Keratinocyte (primary cell): ENCODE results near the gene GRPEL1. TPM values are rescaled to one million over a fixed set of nuclear protein-coding genes. Genes with fewer than 3 reads are reported as not detected.

Experiments used
- DNase-seq: peaks from one replicate; pipeline ENCODE4 v3.0.0-alpha.2; 2011; ENCODE audit warnings: low read depth, missing footprints, low spot score
- FAIRE-seq: peaks from 2 replicates; lab custom pipeline; 2011; peaks lifted over from hg19 to GRCh38; lab: Jason Lieb, UNC
- H2AFZ ChIP-seq: 2 replicates; pipeline ENCODE4 v1.6.0; 2012; ENCODE audit warnings: low read length, control low read depth, inconsistent platforms; ENCODE audit not compliant: control insufficient read depth
- H3K27ac ChIP-seq: 2 replicates; pipeline ENCODE4 v1.5.1; 2011; ENCODE audit warnings: low read length; ENCODE audit not compliant: control insufficient read depth, insufficient read depth
- H3K27me3 ChIP-seq: 3 replicates; pipeline ENCODE4 v1.6.0; 2011; ENCODE audit warnings: low read length; ENCODE audit not compliant: control insufficient read depth, insufficient read depth; ENCODE audit errors: extremely low read depth
- H3K36me3 ChIP-seq, 2 experiments: 2 replicates in 1 of 2; 3 replicates in 1 of 2; pipeline ENCODE4 v1.5.1; 2011; ENCODE audit warnings: low read length in 2 of 2, mild to moderate bottlenecking in 1 of 2; ENCODE audit not compliant: control insufficient read depth in 2 of 2, insufficient read depth in 2 of 2; ENCODE audit errors: extremely low read depth in 1 of 2
- H3K4me1 ChIP-seq: 3 replicates; pipeline ENCODE4 v1.5.1; 2011; ENCODE audit warnings: low read length; ENCODE audit not compliant: control insufficient read depth, insufficient read depth; ENCODE audit errors: extremely low read depth
- H3K4me2 ChIP-seq: 3 replicates; pipeline ENCODE4 v1.6.0; 2011; ENCODE audit warnings: low read depth, low read length; ENCODE audit not compliant: control insufficient read depth, insufficient read depth; ENCODE audit errors: extremely low read depth
- H3K4me3 ChIP-seq, 3 experiments: fragments of 200-600 bp in 1 of 3; sonication (generic) in 1 of 3; 2 replicates in 2 of 3; 3 replicates in 1 of 3; pipeline ENCODE4 v1.5.1; 2011 to 2016; ENCODE audit warnings: low read length in 3 of 3, mild to moderate bottlenecking in 3 of 3, control low read depth in 2 of 3, inconsistent platforms in 1 of 3, low read depth in 1 of 3, mixed read lengths in 1 of 3, mixed run types in 1 of 3, moderate library complexity in 1 of 3; ENCODE audit not compliant: control insufficient read depth in 2 of 3, insufficient read depth in 2 of 3; ENCODE audit errors: extremely low read depth in 1 of 3
- H3K79me2 ChIP-seq: 2 replicates; pipeline ENCODE4 v1.6.0; 2012; ENCODE audit warnings: low read length; ENCODE audit not compliant: control insufficient read depth, insufficient read depth
- H3K9ac ChIP-seq: 3 replicates; pipeline ENCODE4 v1.6.0; 2011; ENCODE audit warnings: low read length; ENCODE audit not compliant: control insufficient read depth, insufficient read depth; ENCODE audit errors: extremely low read depth
- H3K9me1 ChIP-seq: 3 replicates; pipeline ENCODE4 v1.6.0; 2011; ENCODE audit warnings: low read length; ENCODE audit not compliant: control insufficient read depth, insufficient read depth; ENCODE audit errors: extremely low read depth
- H3K9me3 ChIP-seq: 2 replicates; pipeline ENCODE4 v1.5.1; 2012; ENCODE audit warnings: low read depth, low read length; ENCODE audit not compliant: control insufficient read depth
- H4K20me1 ChIP-seq: 3 replicates; pipeline ENCODE4 v1.6.0; 2011; ENCODE audit warnings: low read length; ENCODE audit not compliant: control insufficient read depth, insufficient read depth; ENCODE audit errors: extremely low read depth
- EZH2 ChIP-seq: IDR thresholded peaks from one replicate; pipeline ENCODE4 v1.6.1; 2012; ENCODE audit warnings: inconsistent platforms, mild to moderate bottlenecking, low read length, moderate library complexity
- dilution Hi-C: fragments of 300-500 bp; cut with MboI; formaldehyde crosslinking; loops from one replicate; pipeline ENCODE4 v1.7.0; 2020; ENCODE audit warnings: low sequenced_read_pairs; ENCODE audit not compliant: extremely low pct_ligation_motif_present
- polyA plus RNA-seq, 5 experiments: library from polyadenylated mRNA; depleted of rRNA in 3 of 5; stranded (reverse) in 3 of 5; stranded (forward) in 1 of 5; unstranded in 1 of 5; fragments of >200 nt; gene quantifications; 1 replicate in 1 of 5; 2 replicates in 3 of 5; 3 replicates in 1 of 5; pipeline versions ENCODE4 v1.2.1 to v1.2.3, GENCODE V29; 2011 to 2012; ENCODE audit warnings: missing spikeins in 2 of 5, low read depth in 1 of 5, low replicate concordance in 1 of 5
- TF ChIP-seq, protein P1 (sequence below), 3 experiments: IDR thresholded peaks in 1 of 3; conservative IDR thresholded peaks in 1 of 3; optimal IDR thresholded peaks in 1 of 3; 2 replicates in 2 of 3; 3 replicates in 1 of 3; pipeline versions ENCODE3 to v1.5.1; 2011; ENCODE audit warnings: low read length in 3 of 3, mild to moderate bottlenecking in 3 of 3, moderate library complexity in 2 of 3, control low read depth in 1 of 3, inconsistent platforms in 1 of 3; ENCODE audit not compliant: insufficient read depth in 2 of 3; ENCODE audit errors: extremely low read depth in 1 of 3

The GRPEL1 gene
- polyA plus RNA-seq, 1 donor (not counting 4 experiments of a cell fraction or from before 2014, with no cell fraction given) = 59.1 TPM

- H3K27ac ChIP-seq = no peak overlapping the region
- TF ChIP-seq, protein P1, sequence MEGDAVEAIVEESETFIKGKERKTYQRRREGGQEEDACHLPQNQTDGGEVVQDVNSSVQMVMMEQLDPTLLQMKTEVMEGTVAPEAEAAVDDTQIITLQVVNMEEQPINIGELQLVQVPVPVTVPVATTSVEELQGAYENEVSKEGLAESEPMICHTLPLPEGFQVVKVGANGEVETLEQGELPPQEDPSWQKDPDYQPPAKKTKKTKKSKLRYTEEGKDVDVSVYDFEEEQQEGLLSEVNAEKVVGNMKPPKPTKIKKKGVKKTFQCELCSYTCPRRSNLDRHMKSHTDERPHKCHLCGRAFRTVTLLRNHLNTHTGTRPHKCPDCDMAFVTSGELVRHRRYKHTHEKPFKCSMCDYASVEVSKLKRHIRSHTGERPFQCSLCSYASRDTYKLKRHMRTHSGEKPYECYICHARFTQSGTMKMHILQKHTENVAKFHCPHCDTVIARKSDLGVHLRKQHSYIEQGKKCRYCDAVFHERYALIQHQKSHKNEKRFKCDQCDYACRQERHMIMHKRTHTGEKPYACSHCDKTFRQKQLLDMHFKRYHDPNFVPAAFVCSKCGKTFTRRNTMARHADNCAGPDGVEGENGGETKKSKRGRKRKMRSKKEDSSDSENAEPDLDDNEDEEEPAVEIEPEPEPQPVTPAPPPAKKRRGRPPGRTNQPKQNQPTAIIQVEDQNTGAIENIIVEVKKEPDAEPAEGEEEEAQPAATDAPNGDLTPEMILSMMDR (optimal IDR thresholded peaks at IDR 0.05 in 1 of 3, IDR thresholded peaks at IDR 0.05 in 1 of 3, conservative IDR thresholded peaks at IDR 0.05 in 1 of 3; ENCODE audit: extremely low read depth in 1 of 3, insufficient read depth in 2 of 3, low read length in 3 of 3) = no peak
- TF ChIP-seq EZH2 = no peak
- H3K79me2 ChIP-seq = peaks cover 59% of the 10 kb centered on the region
- H3K4me1 ChIP-seq = no peaks in the 10 kb centered on the region
- dilution Hi-C loops = no loop called here
- H2AFZ ChIP-seq = no peak overlapping the region
- H3K9me3 ChIP-seq = no peaks in the 10 kb centered on the region
- H3K9me1 ChIP-seq = peaks cover 2% of the 10 kb centered on the region
- H3K27me3 ChIP-seq = no peaks in the 10 kb centered on the region
- no peak overlapping the region for H3K4me2 ChIP-seq
- no peak overlapping the region for H3K9ac ChIP-seq
- peaks cover 2% of the 10 kb centered on the region for H4K20me1 ChIP-seq
- no peak for FAIRE-seq
- no peak for DNase-seq
- H3K36me3 ChIP-seq = peaks cover 10 to 21% of the 10 kb centered on the region in 2 experiments
- H3K4me3 ChIP-seq = no peak overlapping the region
These were observed 17.3 kb downstream of the GRPEL1 start for GRCh38 chr4:7050481-7051143.

DNA sequence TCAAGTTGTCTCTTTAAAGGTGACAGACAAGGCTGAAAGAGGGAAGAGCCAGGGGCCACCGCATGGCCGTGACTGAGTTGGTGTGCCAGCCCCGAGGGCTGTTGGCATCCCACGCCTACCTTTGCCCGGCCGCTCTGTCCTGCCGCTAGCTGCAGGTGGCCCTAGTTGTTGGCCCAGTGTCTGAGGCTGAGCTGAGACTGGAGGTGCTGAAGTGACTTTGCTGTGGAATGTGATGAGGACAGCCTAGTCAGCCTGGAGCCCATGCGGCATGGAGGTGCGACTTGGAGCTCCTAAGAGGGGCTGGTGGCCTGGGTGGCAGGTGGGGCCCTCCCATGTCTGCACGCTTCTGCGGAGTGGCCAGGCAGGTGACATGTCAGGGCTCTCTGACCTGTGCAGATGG lies 18.1 kb downstream of the GRPEL1 start:
- DNase-seq (no peak), FAIRE-seq (no peak)
- H3K27ac ChIP-seq = no peak overlapping the region
- H3K9me1 ChIP-seq = peaks cover 2% of the 10 kb centered on the region
- H3K36me3 ChIP-seq = peaks cover 10 to 24% of the 10 kb centered on the region in 2 experiments
- H3K9ac ChIP-seq = no peak overlapping the region
- H2AFZ ChIP-seq = no peak overlapping the region
- TF ChIP-seq, protein P1 (optimal IDR thresholded peaks at IDR 0.05 in 1 of 3, IDR thresholded peaks at IDR 0.05 in 1 of 3, conservative IDR thresholded peaks at IDR 0.05 in 1 of 3; ENCODE audit: extremely low read depth in 1 of 3, insufficient read depth in 2 of 3, low read length in 3 of 3) = no peak
- no peak for TF ChIP-seq EZH2
- no peaks in the 10 kb centered on the region for H3K9me3 ChIP-seq
- dilution Hi-C loops = no loop called here
- H3K27me3 ChIP-seq = no peaks in the 10 kb centered on the region
- H3K4me2 ChIP-seq = no peak overlapping the region
- H3K4me1 ChIP-seq = peaks cover 5% of the 10 kb centered on the region
- peaks cover 6% of the 10 kb centered on the region for H4K20me1 ChIP-seq
- H3K4me3 ChIP-seq = no peak overlapping the region
- H3K79me2 ChIP-seq = peaks cover 67% of the 10 kb centered on the region
